H1 (cell line): ENCODE measurements around the gene PPP1R7. TPM values are rescaled to one million over a fixed set of nuclear protein-coding genes. Genes with fewer than 3 reads are reported as not detected.

ENCODE experiments used
- CTCF ChIA-PET: fragments of 300-600 bp; sonication (Branson Sonifier 250); formaldehyde crosslinking; loops from one replicate; lab custom pipeline; 2021; ENCODE audit not compliant: partially characterized antibody; lab: Charles Lee
- POLR2A ChIA-PET: fragments of 300-600 bp; sonication (Branson Sonifier 250); formaldehyde crosslinking; loops from one replicate; lab custom pipeline; 2021; ENCODE audit warnings: inconsistent platforms; ENCODE audit not compliant: partially characterized antibody; lab: Charles Lee
- DNase-seq, 2 experiments: peaks; one replicate each; pipeline versions ENCODE4 v3.0.0 to v3.0.0-alpha.2; 2010 to 2022; ENCODE audit warnings: low spot score in 2 of 2, low read depth in 1 of 2, mixed read lengths in 1 of 2
- FAIRE-seq: peaks from 2 replicates; lab custom pipeline; 2011; peaks lifted over from hg19 to GRCh38; lab: Jason Lieb, UNC
- H2AFZ ChIP-seq: 2 replicates; pipeline ENCODE4 v1.8.1; 2012; ENCODE audit warnings: low read length, inconsistent platforms
- H2AK5ac ChIP-seq: 2 replicates; pipeline ENCODE4 v1.6.1; 2013; ENCODE audit warnings: low read depth, low read length
- H2BK120ac ChIP-seq: replicated peaks from 2 replicates; pipeline ENCODE3; 2013; ENCODE audit warnings: low read depth, low read length, inconsistent platforms
- H2BK12ac ChIP-seq: 2 replicates; pipeline ENCODE4 v1.6.1; 2013; ENCODE audit warnings: low read depth, low read length
- H2BK15ac ChIP-seq: 2 replicates; pipeline ENCODE4 v1.6.1; 2013; ENCODE audit warnings: low read length
- H2BK20ac ChIP-seq: 2 replicates; pipeline ENCODE4 v1.6.1; 2013; ENCODE audit warnings: low read length
- H2BK5ac ChIP-seq: 2 replicates; pipeline ENCODE4 v1.6.1; 2013; ENCODE audit warnings: low read depth, low read length
- H3K14ac ChIP-seq: 2 replicates; pipeline ENCODE4 v1.6.1; 2013; ENCODE audit warnings: inconsistent platforms; ENCODE audit not compliant: insufficient read length
- H3K18ac ChIP-seq: 2 replicates; pipeline ENCODE4 v1.6.1; 2013; ENCODE audit warnings: low read length; ENCODE audit errors: extremely low read depth
- H3K23ac ChIP-seq: 2 replicates; pipeline ENCODE4 v1.6.1; 2013; ENCODE audit warnings: inconsistent platforms; ENCODE audit not compliant: insufficient read length
- H3K23me2 ChIP-seq: 2 replicates; pipeline ENCODE4 v1.6.1; 2013; ENCODE audit warnings: low read depth, low read length
- H3K27ac ChIP-seq: 2 replicates; pipeline ENCODE4 v1.6.1; 2011; ENCODE audit warnings: low read depth, low read length, inconsistent platforms
- H3K27me3 ChIP-seq, 4 experiments: replicated peaks in 1 of 4; 1 replicate in 1 of 4; 2 replicates in 3 of 4; pipeline versions ENCODE4 v1.6.1 to v1.8.1; 2011 to 2013; ENCODE audit warnings: low read length in 3 of 4, mild to moderate bottlenecking in 3 of 4, inconsistent platforms in 2 of 4, mixed read lengths in 2 of 4, moderate library complexity in 1 of 4; ENCODE audit not compliant: control insufficient read depth in 3 of 4, insufficient read depth in 3 of 4; ENCODE audit errors: extremely low read depth in 1 of 4
- H3K36me3 ChIP-seq, 4 experiments: 2 replicates each; pipeline versions ENCODE4 v1.6.1 to v1.8.1; 2011 to 2013; ENCODE audit warnings: mild to moderate bottlenecking in 4 of 4, low read length in 3 of 4, moderate library complexity in 2 of 4, control low read depth in 1 of 4, inconsistent platforms in 1 of 4; ENCODE audit not compliant: insufficient read depth in 4 of 4, control insufficient read depth in 2 of 4
- H3K4ac ChIP-seq: replicated peaks from 2 replicates; pipeline ENCODE3; 2013; ENCODE audit warnings: low read length, low read depth, mixed read lengths, inconsistent platforms; ENCODE audit not compliant: insufficient read length
- H3K4me1 ChIP-seq, 4 experiments: replicated peaks in 1 of 4; 1 replicate in 1 of 4; 2 replicates in 3 of 4; pipeline versions ENCODE4 v1.6.1 to v1.8.1; 2011 to 2013; ENCODE audit warnings: low read length in 3 of 4, inconsistent platforms in 2 of 4, mixed read lengths in 1 of 4; ENCODE audit not compliant: insufficient read depth in 4 of 4, control insufficient read depth in 3 of 4
- H3K4me2 ChIP-seq, 2 experiments: 2 replicates each; pipeline versions ENCODE4 v1.6.1 to v1.8.1; 2011 to 2013; ENCODE audit warnings: low read depth in 2 of 2, low read length in 2 of 2, control low read depth in 1 of 2, inconsistent platforms in 1 of 2, mild to moderate bottlenecking in 1 of 2; ENCODE audit not compliant: insufficient read depth in 1 of 2
- H3K4me3 ChIP-seq, 4 experiments: fragments of 200-600, 300-600 bp in 1 of 4; sonication (generic), shearing (Covaris generic), sonication (Bioruptor Twin) in 1 of 4; 2 replicates each; pipeline versions ENCODE4 v1.5.1 to v1.8.1; 2011 to 2016; ENCODE audit warnings: low read length in 4 of 4, low read depth in 3 of 4, control low read depth in 2 of 4, inconsistent platforms in 2 of 4, mild to moderate bottlenecking in 2 of 4, mixed read lengths in 1 of 4, moderate library complexity in 1 of 4; ENCODE audit not compliant: insufficient read depth in 2 of 4; ENCODE audit errors: extremely low read depth in 1 of 4
- H3K56ac ChIP-seq: replicated peaks from 2 replicates; pipeline ENCODE3; 2013; ENCODE audit warnings: low read depth, mild to moderate bottlenecking, mixed read lengths, low read length, inconsistent platforms; ENCODE audit not compliant: insufficient read length
- H3K79me1 ChIP-seq: 2 replicates; pipeline ENCODE4 v1.6.1; 2013; ENCODE audit warnings: low read depth, low read length, control low read depth
- H3K79me2 ChIP-seq, 2 experiments: 2 replicates each; pipeline versions ENCODE4 v1.6.1 to v1.8.1; 2012 to 2013; ENCODE audit warnings: low read length in 2 of 2, mild to moderate bottlenecking in 2 of 2, inconsistent platforms in 1 of 2; ENCODE audit not compliant: insufficient read depth in 2 of 2, control insufficient read depth in 1 of 2
- H3K9ac ChIP-seq, 4 experiments: replicated peaks in 1 of 4; 1 replicate in 1 of 4; 2 replicates in 3 of 4; pipeline versions ENCODE4 v1.6.1 to v1.8.1; 2011 to 2013; ENCODE audit warnings: low read depth in 3 of 4, low read length in 3 of 4, control low read depth in 2 of 4, mild to moderate bottlenecking in 2 of 4, moderate library complexity in 2 of 4, inconsistent platforms in 1 of 4; ENCODE audit errors: extremely low read depth in 1 of 4
- H3K9me3 ChIP-seq, 2 experiments: 2 replicates each; pipeline versions ENCODE4 v1.6.1 to v1.8.1; 2012 to 2013; ENCODE audit warnings: mild to moderate bottlenecking in 2 of 2, moderate library complexity in 2 of 2, control low read depth in 1 of 2, inconsistent platforms in 1 of 2, low read depth in 1 of 2, low read length in 1 of 2, mixed read lengths in 1 of 2; ENCODE audit not compliant: insufficient read depth in 2 of 2
- H4K20me1 ChIP-seq, 2 experiments: replicated peaks in 1 of 2; 2 replicates each; pipeline versions ENCODE3 to v1.8.1; 2011 to 2013; ENCODE audit warnings: inconsistent platforms in 2 of 2, low read length in 2 of 2, mild to moderate bottlenecking in 1 of 2; ENCODE audit not compliant: insufficient read depth in 2 of 2, control insufficient read depth in 1 of 2
- H4K5ac ChIP-seq: 2 replicates; pipeline ENCODE4 v1.6.1; 2013; ENCODE audit warnings: low read length, low read depth, mixed read lengths, inconsistent platforms; ENCODE audit not compliant: insufficient read length
- H4K8ac ChIP-seq: 2 replicates; pipeline ENCODE4 v1.8.0; 2013; ENCODE audit warnings: mild to moderate bottlenecking, moderate library complexity, low read length, inconsistent platforms; ENCODE audit not compliant: insufficient read depth; ENCODE audit errors: extremely low read depth
- H4K91ac ChIP-seq: replicated peaks from 2 replicates; pipeline ENCODE3; 2013; ENCODE audit warnings: low read length, mixed read lengths, inconsistent platforms; ENCODE audit not compliant: insufficient read length
- ATF2 ChIP-seq: IDR thresholded peaks from 2 replicates; pipeline ENCODE4 v1.6.1; 2012; ENCODE audit warnings: low read length, inconsistent platforms
- CBX8 ChIP-seq: fragments of 300-800, 300-1000 bp; sonication (generic); IDR thresholded peaks from 2 replicates; pipeline ENCODE4 v1.7.1; 2016; ENCODE audit warnings: low read depth, low read length, borderline replicate concordance
- FOSL1 ChIP-seq: IDR thresholded peaks from 2 replicates; pipeline ENCODE4 v1.6.1; 2011; ENCODE audit warnings: mild to moderate bottlenecking, low read depth, low read length, moderate library complexity; ENCODE audit not compliant: insufficient read depth
- JUND ChIP-seq: IDR thresholded peaks from 2 replicates; pipeline ENCODE4 v1.6.1; 2011; ENCODE audit warnings: mild to moderate bottlenecking, improper control_type of control experiment, low read length
- MAFK ChIP-seq: IDR thresholded peaks from 2 replicates; pipeline ENCODE4 v1.6.1; 2012; ENCODE audit warnings: low read depth, mild to moderate bottlenecking, improper control_type of control experiment, low read length
- SAP30 ChIP-seq: fragments of 300-600 bp; sonication (generic); IDR thresholded peaks from 2 replicates; pipeline ENCODE4 v1.7.1; 2012; ENCODE audit warnings: low read length, moderate library complexity, mild to moderate bottlenecking, inconsistent platforms; ENCODE audit not compliant: insufficient read depth, insufficient replicate concordance
- SIRT6 ChIP-seq: IDR thresholded peaks from one replicate; pipeline ENCODE4 v1.7.1; 2012; ENCODE audit warnings: low read length, inconsistent platforms
- USF2 ChIP-seq: IDR thresholded peaks from 2 replicates; pipeline ENCODE4 v1.6.1; 2011; ENCODE audit warnings: low read length, improper control_type of control experiment
- YY1 ChIP-seq: IDR thresholded peaks from 2 replicates; pipeline ENCODE4 v1.6.1; 2011; ENCODE audit warnings: low read depth, mild to moderate bottlenecking, low read length
- WGBS, 2 experiments: shearing (Covaris generic) in 1 of 2; methylation state at CpG; one replicate each; pipeline versions ENCODE4 v1.1.6 to v1.1.7; 2013 to 2015; ENCODE audit warnings: low lambda C conversion rate in 2 of 2, mixed read lengths in 2 of 2, inconsistent platforms in 1 of 2, low coverage in 1 of 2, missing lambda C conversion rate in 1 of 2; ENCODE audit not compliant: insufficient replicate concordance in 2 of 2, insufficient coverage in 1 of 2, insufficient read length in 1 of 2; ENCODE audit errors: extremely low coverage in 1 of 2, missing lambda C conversion rate in 1 of 2; 5-methylcytosine and 5-hydroxymethylcytosine counted together
- polyA plus RNA-seq, 7 experiments: library from polyadenylated mRNA; depleted of rRNA in 3 of 7; stranded (reverse) in 5 of 7; unstranded in 2 of 7; fragments of >200 nt in 5 of 7; fragments of 200-250 nt in 2 of 7; gene quantifications; 1 replicate in 5 of 7; 2 replicates in 1 of 7; 4 replicates in 1 of 7; pipeline versions ENCODE4 v1.2.1 to v1.2.3, GENCODE V29; 2011 to 2013; ENCODE audit warnings: missing spikeins in 2 of 7, mixed read lengths in 2 of 7
- total RNA-seq: library from RNA; stranded (reverse); fragmentation: NEBNext Ultra II Directional; extraction: Animal tissue kit (Norgen Biotek cat#: 25700); gene quantifications from 2 replicates; pipeline ENCODE4 v1.2.1, GENCODE V29; 2021

PPP1R7 gene
- total and polyA plus RNA-seq, 2 of the 8 experiments (the other 6 are each of a cell fraction or from before 2014, with no cell fraction given): 22.2 to 64.0 TPM

DNA sequence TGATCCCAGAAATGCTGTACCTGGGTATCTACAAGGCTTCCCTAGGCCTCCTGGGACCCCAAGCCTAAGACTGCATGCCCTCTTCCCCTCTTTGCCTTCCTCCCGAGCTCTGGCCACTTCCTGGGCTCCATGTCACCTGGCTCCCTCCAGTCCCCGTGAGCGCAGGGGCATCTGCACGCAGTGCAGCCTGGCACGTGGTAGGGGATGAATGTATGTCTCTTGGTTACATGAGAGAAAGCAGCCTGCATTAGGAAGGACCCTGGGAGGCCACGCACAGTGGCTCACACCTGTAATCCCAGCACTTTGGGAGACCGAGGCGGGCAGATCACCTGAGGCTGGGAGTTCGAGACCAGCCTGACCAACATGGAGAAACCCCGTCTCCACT lies 16.8 kb upstream of the PPP1R7 start:
- Histone ChIP-seq H2BK5ac (no peak overlapping the region), H3K9me3 (no peaks in the 10 kb centered on the region), H3K56ac (no peak overlapping the region), H4K5ac (no peak overlapping the region), H2AK5ac (no peak overlapping the region), H3K36me3 (peaks cover 3 to 28% (median 13%) of the 10 kb centered on the region in 4 experiments; a peak in 7 of 8 replicates), H3K9ac (no peak overlapping the region), H2AFZ (no peak overlapping the region), H3K79me1 (no peaks in the 10 kb centered on the region; the same call in 1 of the 2 replicates), H4K8ac (no peak overlapping the region), H3K4me3 (no peak overlapping the region), H2BK20ac (no peak overlapping the region), H3K14ac (no peak overlapping the region), H2BK15ac (no peak overlapping the region), H3K4me2 (no peak overlapping the region), H3K4me1 (no peaks in the 10 kb centered on the region), H3K79me2 (no peaks in the 10 kb centered on the region), H3K18ac (no peak overlapping the region), H3K4ac (no peak overlapping the region), H3K23ac (no peak overlapping the region), H4K20me1 (peaks cover 0 to 5% of the 10 kb centered on the region in 2 experiments), H3K27me3 (no peaks in the 10 kb centered on the region), H3K23me2 (no peaks in the 10 kb centered on the region), H4K91ac (no peak overlapping the region), H3K27ac (no peak overlapping the region), H2BK12ac (no peak overlapping the region), H2BK120ac (no peak overlapping the region)
- CTCF ChIA-PET: no interaction called here
- WGBS, 2 experiments: 94% methylated on average over 10 of the region's 10 CpGs; no CpG with 5 or more reads in 1 of the 2 experiments
- no peak for DNase-seq
- FAIRE-seq: no peak
- TF ChIP-seq SIRT6 (no peak), JUND (no peak), USF2 (no peak), YY1 (no peak), ATF2 (no peak), FOSL1 (no peak), CBX8 (no peak), MAFK (no peak), SAP30 (no peak)
- POLR2A ChIA-PET: no interaction called here
